ENCODE measurements around the gene SLC12A4.
"Not testable (repeated sequence)": the region's sequence is repeated elsewhere in the genome, so short reads cannot be mapped to it uniquely, and the experiment has no call there.

Gene SLC12A4

DNA sequence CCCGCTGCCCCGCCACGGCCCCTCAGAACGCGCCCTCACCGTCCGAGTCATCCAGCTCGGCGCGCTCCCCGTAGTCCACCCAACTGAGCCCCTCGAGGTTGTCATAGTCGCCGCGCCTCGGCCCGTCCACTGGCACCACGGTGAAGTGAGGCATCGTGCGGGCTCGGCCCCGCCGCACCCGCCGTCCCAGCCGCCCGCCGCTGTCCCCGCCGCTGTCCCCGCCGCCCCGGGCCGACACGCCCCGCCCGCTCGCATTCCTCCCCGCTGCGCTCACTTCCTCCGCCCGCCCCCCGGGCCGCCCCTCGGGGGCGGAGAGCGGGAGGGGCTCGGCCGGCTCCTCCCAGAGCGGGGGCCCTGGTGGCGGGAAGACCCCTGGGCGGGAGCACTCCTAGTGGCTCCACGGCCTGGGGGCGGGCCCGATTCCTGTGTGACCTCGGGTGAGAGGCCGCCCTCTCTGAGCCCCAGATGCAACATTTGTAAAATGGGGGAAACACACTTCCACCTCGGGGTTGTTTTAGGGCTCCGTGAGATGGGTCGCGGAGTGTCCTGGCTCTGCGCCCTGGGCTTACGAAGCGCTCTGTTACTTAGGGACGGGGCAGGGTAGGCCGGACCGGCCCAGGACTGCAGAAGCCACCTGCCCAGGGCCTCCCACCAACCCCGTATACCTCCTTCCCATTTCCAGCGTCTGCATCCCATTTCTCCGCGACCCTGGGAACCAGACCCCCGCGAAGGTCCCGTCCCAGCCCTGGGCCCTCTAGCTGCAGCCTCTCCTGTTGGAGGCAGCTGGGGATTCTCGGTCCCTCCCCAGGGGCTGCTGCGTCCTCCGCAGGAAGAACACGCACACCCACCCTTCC lies at the start of gene SLC12A4:
Gene SLC12A4, minus strand, starts transcription at position 238 of the 854 bp plus-strand sequence. Its CDS starts 84 bp downstream, at position 154.
- TF ChIP-seq, protein P1, sequence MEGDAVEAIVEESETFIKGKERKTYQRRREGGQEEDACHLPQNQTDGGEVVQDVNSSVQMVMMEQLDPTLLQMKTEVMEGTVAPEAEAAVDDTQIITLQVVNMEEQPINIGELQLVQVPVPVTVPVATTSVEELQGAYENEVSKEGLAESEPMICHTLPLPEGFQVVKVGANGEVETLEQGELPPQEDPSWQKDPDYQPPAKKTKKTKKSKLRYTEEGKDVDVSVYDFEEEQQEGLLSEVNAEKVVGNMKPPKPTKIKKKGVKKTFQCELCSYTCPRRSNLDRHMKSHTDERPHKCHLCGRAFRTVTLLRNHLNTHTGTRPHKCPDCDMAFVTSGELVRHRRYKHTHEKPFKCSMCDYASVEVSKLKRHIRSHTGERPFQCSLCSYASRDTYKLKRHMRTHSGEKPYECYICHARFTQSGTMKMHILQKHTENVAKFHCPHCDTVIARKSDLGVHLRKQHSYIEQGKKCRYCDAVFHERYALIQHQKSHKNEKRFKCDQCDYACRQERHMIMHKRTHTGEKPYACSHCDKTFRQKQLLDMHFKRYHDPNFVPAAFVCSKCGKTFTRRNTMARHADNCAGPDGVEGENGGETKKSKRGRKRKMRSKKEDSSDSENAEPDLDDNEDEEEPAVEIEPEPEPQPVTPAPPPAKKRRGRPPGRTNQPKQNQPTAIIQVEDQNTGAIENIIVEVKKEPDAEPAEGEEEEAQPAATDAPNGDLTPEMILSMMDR (IDR thresholded peaks at IDR 0.05; ENCODE audit: insufficient read depth, low read depth, low read length, missing control alignments) = no peak
- peak; percentile 93 for DNase-seq (ENCODE audit: low read depth)
- H3K4me3 ChIP-seq (ENCODE audit: low read depth, low read length) = peak within 1 kb of the TSS; percentile 71

DNA sequence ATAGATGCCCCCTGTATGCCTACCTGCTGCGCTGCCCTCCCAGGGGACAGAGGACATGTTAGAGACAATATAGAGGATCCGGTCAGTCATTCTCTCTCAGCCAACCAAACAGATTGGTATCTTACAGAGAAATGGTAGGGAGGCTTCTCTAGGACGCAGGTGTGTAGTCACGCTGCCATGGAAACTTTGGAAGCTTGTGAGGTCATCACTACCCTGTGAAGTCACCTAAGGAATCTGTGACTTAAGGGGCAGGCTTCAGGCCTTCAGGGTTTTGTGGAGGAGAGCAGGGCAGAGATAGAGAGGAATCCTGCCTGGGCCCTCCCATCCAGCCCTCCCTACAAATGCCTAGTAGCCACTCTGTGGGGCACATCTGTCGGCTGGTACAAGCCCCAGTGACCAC lies 47.2 kb upstream of the SLC12A4 start, which contains the start of gene DPEP2NB:
Gene DPEP2NB, minus strand, starts transcription at position 231 of the 400 bp plus-strand sequence. Its CDS starts 141 bp downstream, at position 90.
- TF ChIP-seq, protein P1 (IDR thresholded peaks at IDR 0.05; ENCODE audit: insufficient read depth, low read depth, low read length, missing control alignments) = no peak
- DNase-seq (ENCODE audit: low read depth) = no peak
- no peak within 1 kb of the TSS for H3K4me3 ChIP-seq (ENCODE audit: low read depth, low read length)

DNA sequence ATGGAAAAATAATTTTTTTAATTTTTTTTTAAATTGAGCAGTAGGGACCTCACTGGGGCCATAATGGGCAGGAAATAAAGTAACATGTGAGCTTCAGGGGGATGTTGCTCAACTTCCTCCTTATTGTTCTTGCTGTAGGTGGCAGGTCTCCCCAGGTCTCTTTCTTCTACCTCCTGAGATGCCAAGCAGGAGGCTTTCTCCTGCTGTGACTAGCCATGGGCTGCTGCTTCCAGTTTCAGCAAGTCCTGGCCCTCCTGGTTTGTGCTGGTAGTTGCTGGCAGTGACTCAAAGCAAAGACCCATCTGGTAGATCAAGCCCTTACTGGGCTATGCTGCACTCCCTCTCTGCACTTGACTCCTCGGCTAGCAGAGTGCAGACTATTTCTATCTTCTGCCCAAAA lies 45.0 kb upstream of the SLC12A4 start:
- H3K4me3 ChIP-seq (ENCODE audit: low read depth, low read length) = no peak overlapping the region
- DNase-seq (ENCODE audit: low read depth) = no peak
- TF ChIP-seq, protein P1 (IDR thresholded peaks at IDR 0.05; ENCODE audit: insufficient read depth, low read depth, low read length, missing control alignments) = no peak

DNA sequence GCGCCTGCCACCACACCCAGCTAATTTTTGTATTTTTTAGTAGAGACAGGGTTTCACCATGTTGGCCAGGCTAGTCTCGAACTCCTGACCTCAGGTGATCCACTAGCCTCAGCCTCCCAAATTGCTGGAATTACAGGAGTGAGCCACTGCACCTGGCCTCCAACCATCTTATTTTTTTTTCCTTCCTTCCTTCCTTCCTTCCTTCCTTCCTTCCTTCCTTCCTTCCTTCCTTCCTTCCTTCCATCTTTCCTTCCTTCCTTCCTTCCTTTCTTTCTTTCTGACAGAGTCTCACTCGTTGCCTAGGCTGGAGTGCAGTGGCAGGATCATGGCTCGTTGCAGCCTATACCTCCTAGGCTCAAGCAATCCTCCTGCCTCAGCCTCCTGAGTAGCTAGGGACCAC lies 41.4 kb upstream of the SLC12A4 start:
- DNase-seq (ENCODE audit: low read depth); H3K4me3 ChIP-seq (ENCODE audit: low read depth, low read length): not testable (repeated sequence)

DNA sequence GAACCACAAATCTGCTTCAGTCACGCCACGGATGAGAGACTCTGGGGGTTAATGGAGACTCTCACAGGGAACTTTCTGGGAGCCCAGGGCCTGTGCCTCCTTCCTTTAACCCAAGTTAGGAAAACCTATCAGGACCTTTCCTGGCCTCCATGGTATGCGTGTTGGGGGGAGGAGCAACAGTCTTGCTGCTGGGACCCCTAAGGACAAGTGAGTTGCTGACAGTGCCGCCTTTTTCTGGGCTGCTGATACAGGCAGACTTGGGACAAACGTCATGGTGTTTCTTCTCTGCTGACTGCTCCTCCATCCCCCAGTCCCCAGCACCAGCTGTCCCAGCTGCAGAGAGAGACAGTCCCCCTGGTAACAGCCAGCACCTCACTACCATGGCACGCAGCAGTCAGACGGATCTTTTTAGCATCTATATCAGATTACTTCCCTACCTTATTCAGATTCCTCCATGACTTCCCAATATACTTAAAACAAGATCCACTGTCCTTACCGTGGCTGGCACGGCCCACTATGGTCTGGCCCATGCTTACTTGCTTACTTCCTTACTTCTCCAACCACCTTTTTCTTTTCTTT lies 40.8 kb upstream of the SLC12A4 start:
- DNase-seq (ENCODE audit: low read depth) = no peak
- no peak overlapping the region for H3K4me3 ChIP-seq (ENCODE audit: low read depth, low read length)
- TF ChIP-seq, protein P1 (IDR thresholded peaks at IDR 0.05; ENCODE audit: insufficient read depth, low read depth, low read length, missing control alignments) = no peak

DNA sequence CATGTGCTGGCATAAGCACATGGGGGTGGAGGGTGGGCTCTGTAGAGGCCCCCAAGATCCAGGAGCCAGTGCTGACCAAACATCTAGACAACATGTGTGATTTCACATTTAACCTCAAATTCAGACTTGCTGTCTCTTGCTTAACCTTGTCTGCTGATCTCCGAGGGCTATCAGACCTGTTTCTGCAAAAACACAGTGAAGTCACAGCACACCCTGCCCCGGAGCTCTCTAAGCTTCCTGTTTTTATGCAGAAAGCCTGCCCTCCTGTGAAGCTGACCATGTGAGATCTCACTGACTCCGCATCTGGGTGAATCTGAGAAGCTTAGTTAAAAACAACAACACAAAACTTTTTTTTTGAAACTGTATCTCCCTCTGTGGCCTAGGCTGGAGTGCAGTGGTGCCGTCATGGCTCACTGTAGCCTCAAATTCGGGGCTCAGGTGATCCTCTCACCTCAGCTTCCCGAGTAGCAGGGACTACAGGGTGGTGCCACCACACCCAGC lies 37.4 kb upstream of the SLC12A4 start:
- TF ChIP-seq, protein P1 (IDR thresholded peaks at IDR 0.05; ENCODE audit: insufficient read depth, low read depth, low read length, missing control alignments) = no peak
- H3K4me3 ChIP-seq (ENCODE audit: low read depth, low read length) = no peak overlapping the region
- DNase-seq (ENCODE audit: low read depth) = peak; percentile 75

DNA sequence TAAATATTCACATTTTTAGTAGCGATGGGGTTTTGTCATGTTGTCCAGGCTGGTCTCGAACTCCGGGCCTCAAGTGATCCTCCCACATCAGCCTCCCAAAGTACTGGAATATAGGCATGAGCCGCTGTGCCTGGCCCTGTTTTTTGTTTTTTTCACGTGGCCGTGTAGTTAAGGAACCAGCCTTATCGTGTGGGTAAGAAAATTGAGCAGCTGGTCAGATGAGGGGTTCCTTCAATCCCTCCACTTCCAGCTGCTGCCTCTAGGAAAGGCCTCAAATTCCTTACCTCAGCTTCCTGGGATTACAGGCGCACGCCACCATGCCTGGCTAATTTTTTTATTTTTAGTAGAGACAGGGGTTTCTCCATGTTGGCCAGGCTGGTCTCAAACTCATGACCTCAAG lies 36.8 kb upstream of the SLC12A4 start:
- no peak overlapping the region for H3K4me3 ChIP-seq (ENCODE audit: low read depth, low read length)
- no peak for DNase-seq (ENCODE audit: low read depth)
- TF ChIP-seq, protein P1 (IDR thresholded peaks at IDR 0.05; ENCODE audit: insufficient read depth, low read depth, low read length, missing control alignments) = no peak
